ENCODE measurements around the gene GALNT15. TPM values are rescaled to one million over a fixed set of nuclear protein-coding genes. Genes with fewer than 3 reads are reported as not detected.

GALNT15 gene, protein sequence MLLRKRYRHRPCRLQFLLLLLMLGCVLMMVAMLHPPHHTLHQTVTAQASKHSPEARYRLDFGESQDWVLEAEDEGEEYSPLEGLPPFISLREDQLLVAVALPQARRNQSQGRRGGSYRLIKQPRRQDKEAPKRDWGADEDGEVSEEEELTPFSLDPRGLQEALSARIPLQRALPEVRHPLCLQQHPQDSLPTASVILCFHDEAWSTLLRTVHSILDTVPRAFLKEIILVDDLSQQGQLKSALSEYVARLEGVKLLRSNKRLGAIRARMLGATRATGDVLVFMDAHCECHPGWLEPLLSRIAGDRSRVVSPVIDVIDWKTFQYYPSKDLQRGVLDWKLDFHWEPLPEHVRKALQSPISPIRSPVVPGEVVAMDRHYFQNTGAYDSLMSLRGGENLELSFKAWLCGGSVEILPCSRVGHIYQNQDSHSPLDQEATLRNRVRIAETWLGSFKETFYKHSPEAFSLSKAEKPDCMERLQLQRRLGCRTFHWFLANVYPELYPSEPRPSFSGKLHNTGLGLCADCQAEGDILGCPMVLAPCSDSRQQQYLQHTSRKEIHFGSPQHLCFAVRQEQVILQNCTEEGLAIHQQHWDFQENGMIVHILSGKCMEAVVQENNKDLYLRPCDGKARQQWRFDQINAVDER
- 4.7 and 6.5 TPM in 2 replicates for polyA plus RNA-seq (2012; rRNA removed)
- 4.0 and 5.5 TPM in 2 replicates for polyA plus RNA-seq (2012; cell fraction: cytosol; rRNA removed)
- polyA plus RNA-seq (2012; cell fraction: nucleus; rRNA removed), result 4.0 and 5.4 TPM in 2 replicates

DNA sequence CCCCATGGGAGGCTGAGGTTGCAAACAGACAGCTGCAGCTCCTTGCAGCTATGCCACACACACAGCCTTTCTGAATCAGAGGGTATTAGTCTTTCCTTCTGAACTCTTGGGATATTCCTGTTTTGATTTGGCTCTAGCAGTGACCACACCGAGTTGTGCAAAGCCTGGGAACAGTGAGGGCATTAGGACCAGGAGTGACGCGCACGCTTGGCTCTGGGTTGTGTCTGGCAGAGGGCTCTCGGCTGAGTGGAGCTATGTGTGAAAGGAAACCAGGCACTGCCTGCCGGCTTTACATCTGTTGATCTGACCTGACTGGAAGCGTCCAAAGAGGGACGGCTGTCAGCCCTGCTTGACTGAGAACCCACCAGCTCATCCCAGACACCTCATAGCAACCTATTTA, at the start of gene GALNT15:
Gene GALNT15, plus strand, starts transcription at position 292 of the 400 bp plus-strand sequence. CDS start 472 bp downstream, outside the sequence.
- Histone ChIP-seq H2AFZ (ENCODE audit: low read depth) (peak within 1 kb of the TSS; percentile 43; the same call in 1 of the 2 replicates), H3K4me1 (ENCODE audit: control insufficient read depth in 1 of 2, insufficient read depth in 2 of 2, low read depth in 1 of 2, low read length in 1 of 2) (peaks cover 9 to 14% of the 10 kb centered on the region in 2 experiments), H3K9me3 (no peaks in the 10 kb centered on the region), H3K79me2 (ENCODE audit: insufficient read depth) (peaks cover 21% of the 10 kb centered on the region), H4K20me1 (ENCODE audit: insufficient read depth) (no peaks in the 10 kb centered on the region), H3F3A (replicated peaks; ENCODE audit: insufficient read depth) (peaks cover 19% of the 10 kb centered on the region), H3K36me3 (replicated peaks in 1 of 2; ENCODE audit: control insufficient read depth in 1 of 2, insufficient read depth in 2 of 2, low read length in 1 of 2) (no peaks in the 10 kb centered on the region), H3K4me3 (ENCODE audit: low read depth in 2 of 2, low read length in 1 of 2) (peak within 1 kb of the TSS in 1 of 2 experiments; percentile 51; a peak in 2 of 4 replicates), H3K27me3 (ENCODE audit: insufficient read depth) (no peaks in the 10 kb centered on the region), H3K9me2 (no peaks in the 10 kb centered on the region), H3K9ac (peak within 1 kb of the TSS; percentile 71), H3K4me2 (peak within 1 kb of the TSS; percentile 78), H3K27ac (ENCODE audit: low read depth in 2 of 2, low read length in 1 of 2) (peak within 1 kb of the TSS in 1 of 2 experiments; percentile 90; a peak in 2 of 4 replicates)
- DNase-seq, result peak; percentile 82
- POLR2A ChIA-PET, result no interaction called here
- WGBS (ENCODE audit: low lambda C conversion rate), result 28% methylated on average over 8 of the region's 8 CpGs
- CTCF ChIA-PET, result interaction anchor here (0.6 to 6.5 kb wide), 9 partner anchors 8 to 1659 kb away, joined by 3 to 50 read pairs (median 3); no protein-coding TSS in a partner anchor
- TF ChIP-seq, protein P1, sequence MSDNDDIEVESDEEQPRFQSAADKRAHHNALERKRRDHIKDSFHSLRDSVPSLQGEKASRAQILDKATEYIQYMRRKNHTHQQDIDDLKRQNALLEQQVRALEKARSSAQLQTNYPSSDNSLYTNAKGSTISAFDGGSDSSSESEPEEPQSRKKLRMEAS (IDR thresholded peaks at IDR 0.05; ENCODE audit: low read depth), result peak; percentile 52; the same call in 1 of the 2 replicates
- no peak for TF ChIP-seq ELF1 (IDR thresholded peaks at IDR 0.05)
- TF ChIP-seq, protein P2, sequence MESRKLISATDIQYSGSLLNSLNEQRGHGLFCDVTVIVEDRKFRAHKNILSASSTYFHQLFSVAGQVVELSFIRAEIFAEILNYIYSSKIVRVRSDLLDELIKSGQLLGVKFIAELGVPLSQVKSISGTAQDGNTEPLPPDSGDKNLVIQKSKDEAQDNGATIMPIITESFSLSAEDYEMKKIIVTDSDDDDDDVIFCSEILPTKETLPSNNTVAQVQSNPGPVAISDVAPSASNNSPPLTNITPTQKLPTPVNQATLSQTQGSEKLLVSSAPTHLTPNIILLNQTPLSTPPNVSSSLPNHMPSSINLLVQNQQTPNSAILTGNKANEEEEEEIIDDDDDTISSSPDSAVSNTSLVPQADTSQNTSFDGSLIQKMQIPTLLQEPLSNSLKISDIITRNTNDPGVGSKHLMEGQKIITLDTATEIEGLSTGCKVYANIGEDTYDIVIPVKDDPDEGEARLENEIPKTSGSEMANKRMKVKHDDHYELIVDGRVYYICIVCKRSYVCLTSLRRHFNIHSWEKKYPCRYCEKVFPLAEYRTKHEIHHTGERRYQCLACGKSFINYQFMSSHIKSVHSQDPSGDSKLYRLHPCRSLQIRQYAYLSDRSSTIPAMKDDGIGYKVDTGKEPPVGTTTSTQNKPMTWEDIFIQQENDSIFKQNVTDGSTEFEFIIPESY (IDR thresholded peaks at IDR 0.05; ENCODE audit: borderline replicate concordance, low read depth), result no peak
- peak; percentile 80 for TF ChIP-seq TCF12 (IDR thresholded peaks at IDR 0.05)
- TF ChIP-seq CHD2 (IDR thresholded peaks at IDR 0.05; ENCODE audit: low read length, partially characterized antibody), result peak; percentile 68
- no peak for TF ChIP-seq FOSL2 (IDR thresholded peaks at IDR 0.05; ENCODE audit: borderline replicate concordance, low read depth)
- TF ChIP-seq FOXM1 (IDR thresholded peaks at IDR 0.05; ENCODE audit: low read depth), result no peak
- TF ChIP-seq RXRA (IDR thresholded peaks at IDR 0.05; ENCODE audit: borderline replicate concordance, low read depth), result no peak
- TF ChIP-seq EP300 (IDR thresholded peaks at IDR 0.05; ENCODE audit: borderline replicate concordance in 1 of 2, low read depth in 1 of 2, low read length in 1 of 2), result peak in 1 of 2 experiments; percentile 58; a peak in 1 of 4 replicates
- peak; percentile 59; the same call in 1 of the 2 replicates for TF ChIP-seq NFIC (IDR thresholded peaks at IDR 0.05; ENCODE audit: borderline replicate concordance)
- peak; percentile 19; the same call in 1 of the 2 replicates for TF ChIP-seq TAF1 (IDR thresholded peaks at IDR 0.05; ENCODE audit: borderline replicate concordance, low read depth, low read length)
- no peak for TF ChIP-seq RFX5 (IDR thresholded peaks at IDR 0.05; ENCODE audit: low read length)
- TF ChIP-seq GABPA (IDR thresholded peaks at IDR 0.05; ENCODE audit: low read depth), result no peak
- TF ChIP-seq, protein P3, sequence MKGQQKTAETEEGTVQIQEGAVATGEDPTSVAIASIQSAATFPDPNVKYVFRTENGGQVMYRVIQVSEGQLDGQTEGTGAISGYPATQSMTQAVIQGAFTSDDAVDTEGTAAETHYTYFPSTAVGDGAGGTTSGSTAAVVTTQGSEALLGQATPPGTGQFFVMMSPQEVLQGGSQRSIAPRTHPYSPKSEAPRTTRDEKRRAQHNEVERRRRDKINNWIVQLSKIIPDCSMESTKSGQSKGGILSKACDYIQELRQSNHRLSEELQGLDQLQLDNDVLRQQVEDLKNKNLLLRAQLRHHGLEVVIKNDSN (IDR thresholded peaks at IDR 0.05; ENCODE audit: borderline replicate concordance, low read depth), result no peak
- TF ChIP-seq RCOR1 (IDR thresholded peaks at IDR 0.05; ENCODE audit: low read length), result peak; percentile 85
- TF ChIP-seq SMC3 (IDR thresholded peaks at IDR 0.05; ENCODE audit: low read depth, low read length), result peak; percentile 12; the same call in 1 of the 2 replicates
- TF ChIP-seq, protein P4, sequence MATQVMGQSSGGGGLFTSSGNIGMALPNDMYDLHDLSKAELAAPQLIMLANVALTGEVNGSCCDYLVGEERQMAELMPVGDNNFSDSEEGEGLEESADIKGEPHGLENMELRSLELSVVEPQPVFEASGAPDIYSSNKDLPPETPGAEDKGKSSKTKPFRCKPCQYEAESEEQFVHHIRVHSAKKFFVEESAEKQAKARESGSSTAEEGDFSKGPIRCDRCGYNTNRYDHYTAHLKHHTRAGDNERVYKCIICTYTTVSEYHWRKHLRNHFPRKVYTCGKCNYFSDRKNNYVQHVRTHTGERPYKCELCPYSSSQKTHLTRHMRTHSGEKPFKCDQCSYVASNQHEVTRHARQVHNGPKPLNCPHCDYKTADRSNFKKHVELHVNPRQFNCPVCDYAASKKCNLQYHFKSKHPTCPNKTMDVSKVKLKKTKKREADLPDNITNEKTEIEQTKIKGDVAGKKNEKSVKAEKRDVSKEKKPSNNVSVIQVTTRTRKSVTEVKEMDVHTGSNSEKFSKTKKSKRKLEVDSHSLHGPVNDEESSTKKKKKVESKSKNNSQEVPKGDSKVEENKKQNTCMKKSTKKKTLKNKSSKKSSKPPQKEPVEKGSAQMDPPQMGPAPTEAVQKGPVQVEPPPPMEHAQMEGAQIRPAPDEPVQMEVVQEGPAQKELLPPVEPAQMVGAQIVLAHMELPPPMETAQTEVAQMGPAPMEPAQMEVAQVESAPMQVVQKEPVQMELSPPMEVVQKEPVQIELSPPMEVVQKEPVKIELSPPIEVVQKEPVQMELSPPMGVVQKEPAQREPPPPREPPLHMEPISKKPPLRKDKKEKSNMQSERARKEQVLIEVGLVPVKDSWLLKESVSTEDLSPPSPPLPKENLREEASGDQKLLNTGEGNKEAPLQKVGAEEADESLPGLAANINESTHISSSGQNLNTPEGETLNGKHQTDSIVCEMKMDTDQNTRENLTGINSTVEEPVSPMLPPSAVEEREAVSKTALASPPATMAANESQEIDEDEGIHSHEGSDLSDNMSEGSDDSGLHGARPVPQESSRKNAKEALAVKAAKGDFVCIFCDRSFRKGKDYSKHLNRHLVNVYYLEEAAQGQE (IDR thresholded peaks at IDR 0.05; ENCODE audit: low read depth, low read length), result 0 out of 2 replicates have a peak, but pooled peaks have one; percentile 34
- no peak for TF ChIP-seq POLR2AphosphoS5 (IDR thresholded peaks at IDR 0.05; ENCODE audit: low read depth, low read length)
- TF ChIP-seq FOXJ3 (CRISPR knock-in tag; IDR thresholded peaks at IDR 0.05), result 0 out of 2 replicates have a peak, but pooled peaks have one; percentile 22
- no peak for TF ChIP-seq MEF2A (IDR thresholded peaks at IDR 0.05; ENCODE audit: borderline replicate concordance, low read depth)
- peak; percentile 33 for TF ChIP-seq RAD21 (IDR thresholded peaks at IDR 0.05; ENCODE audit: low read length)
- TF ChIP-seq, protein P5, sequence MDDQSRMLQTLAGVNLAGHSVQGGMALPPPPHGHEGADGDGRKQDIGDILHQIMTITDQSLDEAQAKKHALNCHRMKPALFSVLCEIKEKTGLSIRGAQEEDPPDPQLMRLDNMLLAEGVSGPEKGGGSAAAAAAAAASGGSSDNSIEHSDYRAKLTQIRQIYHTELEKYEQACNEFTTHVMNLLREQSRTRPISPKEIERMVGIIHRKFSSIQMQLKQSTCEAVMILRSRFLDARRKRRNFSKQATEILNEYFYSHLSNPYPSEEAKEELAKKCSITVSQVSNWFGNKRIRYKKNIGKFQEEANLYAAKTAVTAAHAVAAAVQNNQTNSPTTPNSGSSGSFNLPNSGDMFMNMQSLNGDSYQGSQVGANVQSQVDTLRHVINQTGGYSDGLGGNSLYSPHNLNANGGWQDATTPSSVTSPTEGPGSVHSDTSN (IDR thresholded peaks at IDR 0.05), result peak; percentile 74
- TF ChIP-seq TEAD4 (IDR thresholded peaks at IDR 0.05; ENCODE audit: borderline replicate concordance, insufficient read depth), result no peak
- TF ChIP-seq YY1 (IDR thresholded peaks at IDR 0.05; ENCODE audit: low read depth), result no peak
